Keratinocyte (primary cell): ENCODE data around the gene LSM3. TPM values are rescaled to one million over a fixed set of nuclear protein-coding genes. Genes with fewer than 3 reads are reported as not detected.

Source experiments
- DNase-seq: peaks from one replicate; pipeline ENCODE4 v3.0.0-alpha.2; 2011; ENCODE audit warnings: low read depth, missing footprints, low spot score
- FAIRE-seq: peaks from 2 replicates; lab custom pipeline; 2011; peaks lifted over from hg19 to GRCh38; lab: Jason Lieb, UNC
- H2AFZ ChIP-seq: 2 replicates; pipeline ENCODE4 v1.6.0; 2012; ENCODE audit warnings: low read length, control low read depth, inconsistent platforms; ENCODE audit not compliant: control insufficient read depth
- H3K27ac ChIP-seq: 2 replicates; pipeline ENCODE4 v1.5.1; 2011; ENCODE audit warnings: low read length; ENCODE audit not compliant: control insufficient read depth, insufficient read depth
- H3K27me3 ChIP-seq: 3 replicates; pipeline ENCODE4 v1.6.0; 2011; ENCODE audit warnings: low read length; ENCODE audit not compliant: control insufficient read depth, insufficient read depth; ENCODE audit errors: extremely low read depth
- H3K36me3 ChIP-seq, 2 experiments: 2 replicates in 1 of 2; 3 replicates in 1 of 2; pipeline ENCODE4 v1.5.1; 2011; ENCODE audit warnings: low read length in 2 of 2, mild to moderate bottlenecking in 1 of 2; ENCODE audit not compliant: control insufficient read depth in 2 of 2, insufficient read depth in 2 of 2; ENCODE audit errors: extremely low read depth in 1 of 2
- H3K4me1 ChIP-seq: 3 replicates; pipeline ENCODE4 v1.5.1; 2011; ENCODE audit warnings: low read length; ENCODE audit not compliant: control insufficient read depth, insufficient read depth; ENCODE audit errors: extremely low read depth
- H3K4me2 ChIP-seq: 3 replicates; pipeline ENCODE4 v1.6.0; 2011; ENCODE audit warnings: low read depth, low read length; ENCODE audit not compliant: control insufficient read depth, insufficient read depth; ENCODE audit errors: extremely low read depth
- H3K4me3 ChIP-seq, 3 experiments: fragments of 200-600 bp in 1 of 3; sonication (generic) in 1 of 3; 2 replicates in 2 of 3; 3 replicates in 1 of 3; pipeline ENCODE4 v1.5.1; 2011 to 2016; ENCODE audit warnings: low read length in 3 of 3, mild to moderate bottlenecking in 3 of 3, control low read depth in 2 of 3, inconsistent platforms in 1 of 3, low read depth in 1 of 3, mixed read lengths in 1 of 3, mixed run types in 1 of 3, moderate library complexity in 1 of 3; ENCODE audit not compliant: control insufficient read depth in 2 of 3, insufficient read depth in 2 of 3; ENCODE audit errors: extremely low read depth in 1 of 3
- H3K79me2 ChIP-seq: 2 replicates; pipeline ENCODE4 v1.6.0; 2012; ENCODE audit warnings: low read length; ENCODE audit not compliant: control insufficient read depth, insufficient read depth
- H3K9ac ChIP-seq: 3 replicates; pipeline ENCODE4 v1.6.0; 2011; ENCODE audit warnings: low read length; ENCODE audit not compliant: control insufficient read depth, insufficient read depth; ENCODE audit errors: extremely low read depth
- H3K9me1 ChIP-seq: 3 replicates; pipeline ENCODE4 v1.6.0; 2011; ENCODE audit warnings: low read length; ENCODE audit not compliant: control insufficient read depth, insufficient read depth; ENCODE audit errors: extremely low read depth
- H3K9me3 ChIP-seq: 2 replicates; pipeline ENCODE4 v1.5.1; 2012; ENCODE audit warnings: low read depth, low read length; ENCODE audit not compliant: control insufficient read depth
- H4K20me1 ChIP-seq: 3 replicates; pipeline ENCODE4 v1.6.0; 2011; ENCODE audit warnings: low read length; ENCODE audit not compliant: control insufficient read depth, insufficient read depth; ENCODE audit errors: extremely low read depth
- EZH2 ChIP-seq: IDR thresholded peaks from one replicate; pipeline ENCODE4 v1.6.1; 2012; ENCODE audit warnings: inconsistent platforms, mild to moderate bottlenecking, low read length, moderate library complexity
- dilution Hi-C: fragments of 300-500 bp; cut with MboI; formaldehyde crosslinking; loops from one replicate; pipeline ENCODE4 v1.7.0; 2020; ENCODE audit warnings: low sequenced_read_pairs; ENCODE audit not compliant: extremely low pct_ligation_motif_present
- polyA plus RNA-seq, 5 experiments: library from polyadenylated mRNA; depleted of rRNA in 3 of 5; stranded (reverse) in 3 of 5; stranded (forward) in 1 of 5; unstranded in 1 of 5; fragments of >200 nt; gene quantifications; 1 replicate in 1 of 5; 2 replicates in 3 of 5; 3 replicates in 1 of 5; pipeline versions ENCODE4 v1.2.1 to v1.2.3, GENCODE V29; 2011 to 2012; ENCODE audit warnings: missing spikeins in 2 of 5, low read depth in 1 of 5, low replicate concordance in 1 of 5
- TF ChIP-seq, protein P1 (sequence below), 3 experiments: IDR thresholded peaks in 1 of 3; conservative IDR thresholded peaks in 1 of 3; optimal IDR thresholded peaks in 1 of 3; 2 replicates in 2 of 3; 3 replicates in 1 of 3; pipeline versions ENCODE3 to v1.5.1; 2011; ENCODE audit warnings: low read length in 3 of 3, mild to moderate bottlenecking in 3 of 3, moderate library complexity in 2 of 3, control low read depth in 1 of 3, inconsistent platforms in 1 of 3; ENCODE audit not compliant: insufficient read depth in 2 of 3; ENCODE audit errors: extremely low read depth in 1 of 3

Gene LSM3
- polyA plus RNA-seq, 1 donor (not counting 4 experiments of a cell fraction or from before 2014, with no cell fraction given) = 26.1 TPM

GRCh38 chr3:14208168-14208567 lies 29.6 kb downstream of the LSM3 start:
- dilution Hi-C loops = no loop called here
- H2AFZ ChIP-seq = no peak overlapping the region
- no peak overlapping the region for H3K4me3 ChIP-seq
- H3K27me3 ChIP-seq = no peaks in the 10 kb centered on the region
- no peaks in the 10 kb centered on the region for H3K79me2 ChIP-seq
- DNase-seq (no peak), FAIRE-seq (no peak)
- no peak overlapping the region for H3K9ac ChIP-seq
- no peaks in the 10 kb centered on the region for H3K9me1 ChIP-seq
- TF ChIP-seq, protein P1, sequence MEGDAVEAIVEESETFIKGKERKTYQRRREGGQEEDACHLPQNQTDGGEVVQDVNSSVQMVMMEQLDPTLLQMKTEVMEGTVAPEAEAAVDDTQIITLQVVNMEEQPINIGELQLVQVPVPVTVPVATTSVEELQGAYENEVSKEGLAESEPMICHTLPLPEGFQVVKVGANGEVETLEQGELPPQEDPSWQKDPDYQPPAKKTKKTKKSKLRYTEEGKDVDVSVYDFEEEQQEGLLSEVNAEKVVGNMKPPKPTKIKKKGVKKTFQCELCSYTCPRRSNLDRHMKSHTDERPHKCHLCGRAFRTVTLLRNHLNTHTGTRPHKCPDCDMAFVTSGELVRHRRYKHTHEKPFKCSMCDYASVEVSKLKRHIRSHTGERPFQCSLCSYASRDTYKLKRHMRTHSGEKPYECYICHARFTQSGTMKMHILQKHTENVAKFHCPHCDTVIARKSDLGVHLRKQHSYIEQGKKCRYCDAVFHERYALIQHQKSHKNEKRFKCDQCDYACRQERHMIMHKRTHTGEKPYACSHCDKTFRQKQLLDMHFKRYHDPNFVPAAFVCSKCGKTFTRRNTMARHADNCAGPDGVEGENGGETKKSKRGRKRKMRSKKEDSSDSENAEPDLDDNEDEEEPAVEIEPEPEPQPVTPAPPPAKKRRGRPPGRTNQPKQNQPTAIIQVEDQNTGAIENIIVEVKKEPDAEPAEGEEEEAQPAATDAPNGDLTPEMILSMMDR (optimal IDR thresholded peaks at IDR 0.05 in 1 of 3, IDR thresholded peaks at IDR 0.05 in 1 of 3, conservative IDR thresholded peaks at IDR 0.05 in 1 of 3; ENCODE audit: extremely low read depth in 1 of 3, insufficient read depth in 2 of 3, low read length in 3 of 3) = no peak
- TF ChIP-seq EZH2 = no peak
- H3K36me3 ChIP-seq = no peaks in the 10 kb centered on the region
- H3K4me1 ChIP-seq = peaks cover 2% of the 10 kb centered on the region
- H3K9me3 ChIP-seq = no peaks in the 10 kb centered on the region
- no peak overlapping the region for H3K27ac ChIP-seq
- H3K4me2 ChIP-seq = no peak overlapping the region
- no peaks in the 10 kb centered on the region for H4K20me1 ChIP-seq

DNA sequence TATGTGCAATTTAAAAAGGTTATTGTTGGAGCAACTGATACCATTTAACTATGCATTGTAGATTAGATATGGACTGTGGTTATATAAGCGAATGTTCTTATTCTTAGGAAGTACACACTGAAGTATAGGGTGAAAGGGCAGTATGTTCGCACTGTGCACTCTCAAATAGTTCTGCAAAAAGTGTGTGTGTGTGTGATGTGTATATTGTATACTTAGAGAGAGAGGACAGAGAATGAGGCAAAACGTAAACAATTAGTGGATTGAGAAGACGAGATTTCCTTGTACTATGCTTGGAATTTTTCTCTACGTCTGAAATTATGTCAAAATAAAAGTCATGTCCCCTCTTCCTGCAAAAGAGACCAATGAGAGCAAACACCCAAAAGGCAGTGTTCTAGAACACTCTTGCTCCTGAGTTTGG lies 30.4 kb downstream of the LSM3 start:
- H3K79me2 ChIP-seq = no peaks in the 10 kb centered on the region
- DNase-seq = no peak
- H3K4me3 ChIP-seq = no peak overlapping the region
- H3K4me2 ChIP-seq = no peak overlapping the region
- H3K36me3 ChIP-seq = no peaks in the 10 kb centered on the region
- no peaks in the 10 kb centered on the region for H4K20me1 ChIP-seq
- no peaks in the 10 kb centered on the region for H3K4me1 ChIP-seq
- no peak overlapping the region for H3K9ac ChIP-seq
- no peak for TF ChIP-seq EZH2
- TF ChIP-seq, protein P1 (optimal IDR thresholded peaks at IDR 0.05 in 1 of 3, IDR thresholded peaks at IDR 0.05 in 1 of 3, conservative IDR thresholded peaks at IDR 0.05 in 1 of 3; ENCODE audit: extremely low read depth in 1 of 3, insufficient read depth in 2 of 3, low read length in 3 of 3) = no peak
- dilution Hi-C loops = no loop called here
- no peaks in the 10 kb centered on the region for H3K9me1 ChIP-seq
- no peak overlapping the region for H3K27ac ChIP-seq
- no peak overlapping the region for H2AFZ ChIP-seq
- H3K9me3 ChIP-seq = no peaks in the 10 kb centered on the region
- FAIRE-seq = no peak
- H3K27me3 ChIP-seq = no peaks in the 10 kb centered on the region
